Colon (tissue), 2 donors: Measurements from ENCODE around the gene PARVA.
"Not testable (repeated sequence)": the region's sequence is repeated elsewhere in the genome, so short reads cannot be mapped to it uniquely, and the experiment has no call there.

ENCODE experiments used
- FAIRE-seq: peaks from 2 replicates; lab custom pipeline; 2012; peaks lifted over from hg19 to GRCh38; lab: Jason Lieb, UNC
- donor health status: control.
- donor health status: control.

Gene PARVA, protein sequence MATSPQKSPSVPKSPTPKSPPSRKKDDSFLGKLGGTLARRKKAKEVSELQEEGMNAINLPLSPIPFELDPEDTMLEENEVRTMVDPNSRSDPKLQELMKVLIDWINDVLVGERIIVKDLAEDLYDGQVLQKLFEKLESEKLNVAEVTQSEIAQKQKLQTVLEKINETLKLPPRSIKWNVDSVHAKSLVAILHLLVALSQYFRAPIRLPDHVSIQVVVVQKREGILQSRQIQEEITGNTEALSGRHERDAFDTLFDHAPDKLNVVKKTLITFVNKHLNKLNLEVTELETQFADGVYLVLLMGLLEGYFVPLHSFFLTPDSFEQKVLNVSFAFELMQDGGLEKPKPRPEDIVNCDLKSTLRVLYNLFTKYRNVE

DNA sequence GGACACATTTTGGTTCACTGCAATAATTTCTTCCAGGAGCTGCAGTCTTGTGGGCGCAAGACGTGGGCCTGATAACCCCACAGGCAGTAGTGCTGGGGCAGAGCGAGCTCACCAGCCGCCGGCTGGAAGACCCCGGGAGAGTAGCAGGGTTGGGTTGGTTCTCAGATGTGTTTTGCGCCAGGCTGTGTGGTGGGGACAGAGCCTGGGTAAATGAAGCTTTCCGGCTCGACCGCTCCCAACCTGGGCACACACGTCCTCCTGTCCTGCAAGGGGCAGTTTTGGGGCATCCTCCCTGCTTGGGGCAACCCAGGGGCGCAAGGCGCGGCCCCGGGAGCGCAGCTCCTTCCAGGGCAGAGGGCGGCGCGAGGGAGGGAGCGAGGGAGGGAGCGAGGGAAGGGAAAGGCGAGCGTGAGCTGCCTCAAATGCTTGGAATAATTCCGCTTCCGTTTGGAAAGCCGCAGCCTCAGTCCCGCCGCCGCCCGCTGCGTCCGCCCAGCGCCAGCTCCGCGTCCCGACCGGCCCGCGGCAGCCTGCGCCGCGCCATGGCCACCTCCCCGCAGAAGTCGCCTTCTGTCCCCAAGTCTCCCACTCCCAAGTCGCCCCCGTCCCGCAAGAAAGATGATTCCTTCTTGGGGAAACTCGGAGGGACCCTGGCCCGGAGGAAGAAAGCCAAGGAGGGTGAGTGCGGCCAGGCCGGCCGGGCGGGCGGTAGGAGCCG lies at the start of gene PARVA:
TSS of gene PARVA (plus strand) at position 466 of the 718 bp plus-strand sequence. CDS start at position 543, 77 bp downstream.
- FAIRE-seq, result no peak

GRCh38 chr11:12329169-12329568 lies 48.2 kb upstream of the PARVA start:
- no peak for FAIRE-seq

DNA sequence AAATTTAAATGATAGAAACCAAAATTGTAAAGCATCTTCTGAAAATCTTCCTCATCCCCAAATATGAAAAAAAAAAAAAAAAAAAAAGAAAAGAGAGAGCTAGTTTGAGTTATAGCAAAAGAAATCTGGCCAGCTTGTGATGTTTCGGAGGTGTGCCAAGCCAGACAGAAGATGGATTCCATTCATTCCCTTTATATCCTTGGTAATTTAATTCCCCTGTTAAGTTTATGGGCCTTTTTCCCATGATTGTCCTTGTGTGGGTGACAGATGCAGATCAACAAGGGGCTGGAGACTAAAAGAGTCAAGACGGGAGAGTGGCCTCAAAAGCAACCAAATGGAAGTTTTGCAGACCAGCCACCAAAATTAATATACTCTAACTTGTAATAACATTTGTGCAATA lies 47.6 kb upstream of the PARVA start:
- no peak for FAIRE-seq

DNA sequence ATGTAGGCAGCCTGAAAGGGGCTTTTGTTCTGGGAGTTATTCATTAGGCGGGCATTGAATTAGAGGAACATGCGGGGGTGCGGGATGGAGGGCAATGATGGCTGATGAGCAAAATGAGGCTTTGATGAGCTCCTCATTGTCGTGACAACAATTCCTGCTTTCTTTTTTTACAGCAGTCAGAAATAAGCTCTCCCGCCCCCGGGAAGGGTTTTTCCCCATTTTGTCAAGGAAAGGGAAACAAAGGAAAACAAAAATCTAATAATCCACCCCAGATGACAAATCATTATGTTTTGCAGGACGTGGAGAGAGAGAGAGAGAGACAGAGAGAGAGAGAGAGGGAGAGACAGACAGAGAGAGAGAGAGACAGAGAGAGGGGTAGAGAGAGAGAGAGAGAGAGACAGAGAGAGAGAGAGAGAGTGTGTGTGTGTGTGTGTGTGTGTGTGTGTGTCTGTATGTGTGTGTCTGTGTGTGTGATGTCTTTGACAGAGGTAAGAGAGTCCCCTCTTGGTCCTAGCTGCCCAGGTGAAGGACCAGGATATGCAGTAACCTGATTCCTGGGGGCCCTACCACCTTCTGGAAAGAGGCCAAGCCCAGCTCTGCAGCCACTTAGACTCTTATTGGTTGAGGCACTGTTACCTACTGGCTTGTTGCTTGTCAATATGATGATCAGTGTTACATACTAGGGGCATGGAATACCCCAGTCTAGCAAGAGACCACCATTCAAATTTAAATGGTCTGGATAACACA lies 46.7 kb upstream of the PARVA start:
- FAIRE-seq, result no peak

DNA sequence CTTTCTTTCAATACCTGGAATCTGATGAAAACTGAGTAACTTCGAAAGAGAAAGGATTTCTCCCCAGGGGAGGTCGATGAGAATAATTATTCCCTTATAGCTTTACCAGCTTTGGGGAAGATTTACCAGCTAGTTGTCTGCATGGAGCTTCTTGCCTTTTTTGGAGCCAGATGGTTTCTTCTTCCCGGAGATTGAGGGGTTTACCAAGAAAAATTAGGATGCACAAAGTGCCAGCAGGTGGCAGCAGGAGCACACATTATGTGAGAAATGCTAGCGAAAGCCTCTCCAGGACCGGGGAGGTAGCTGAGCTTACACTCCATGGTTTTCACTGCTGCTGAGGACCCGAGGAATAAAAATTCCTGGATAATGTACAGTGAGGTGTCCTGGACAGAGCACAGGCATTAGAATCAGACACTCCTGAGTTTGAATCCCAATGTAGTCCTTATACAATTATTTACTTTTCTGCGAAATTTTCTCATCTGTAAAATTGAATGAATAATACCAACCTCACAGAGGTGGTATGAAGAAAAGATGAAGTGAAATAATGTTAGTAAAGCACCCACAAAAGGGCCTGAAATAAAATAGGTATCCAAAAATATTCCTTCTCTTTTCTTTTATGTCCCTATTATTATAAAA lies 46.0 kb upstream of the PARVA start:
- FAIRE-seq, result no peak

GRCh38 chr11:12343526-12343925 lies 33.8 kb upstream of the PARVA start:
- FAIRE-seq, result no peak

GRCh38 chr11:12353534-12353933 lies 23.8 kb upstream of the PARVA start:
- no peak for FAIRE-seq

DNA sequence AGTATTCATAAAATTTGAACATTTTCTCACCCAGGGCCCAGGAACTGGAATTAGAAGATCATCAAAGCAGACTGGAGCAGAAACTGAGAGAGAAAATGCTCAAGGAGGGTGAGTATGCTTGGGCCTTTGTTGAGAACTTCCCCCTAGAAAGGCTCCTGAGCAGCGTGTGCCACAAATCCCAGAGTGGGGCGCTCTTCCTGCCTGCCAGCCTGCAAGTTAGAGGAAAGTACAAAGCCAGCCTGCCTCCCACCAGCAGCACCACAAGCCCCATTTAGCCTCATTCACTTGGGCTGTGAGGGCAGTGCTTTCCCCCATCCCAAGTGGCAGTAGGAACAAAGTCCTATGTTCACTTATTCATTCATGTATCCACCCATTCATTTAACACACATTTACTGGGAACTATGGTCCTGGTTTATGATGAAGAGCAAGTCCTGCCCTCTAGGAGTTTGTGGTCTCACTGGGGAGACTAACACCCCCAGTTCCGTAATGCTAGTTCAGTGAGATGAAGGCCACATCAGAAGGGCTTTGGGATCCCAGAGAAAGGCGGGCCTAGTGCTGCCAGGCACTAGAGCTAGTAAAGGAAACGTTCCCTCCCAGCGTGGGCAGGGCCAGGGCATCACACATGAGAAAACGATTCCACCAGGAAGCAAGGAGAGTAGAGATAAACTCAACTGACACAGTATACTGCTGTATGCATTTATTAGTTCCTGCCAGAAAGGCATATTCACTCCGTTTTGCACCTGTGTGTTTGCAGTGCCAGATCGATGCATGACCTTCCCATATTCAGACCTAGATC lies 22.4 kb upstream of the PARVA start:
- no peak for FAIRE-seq

DNA sequence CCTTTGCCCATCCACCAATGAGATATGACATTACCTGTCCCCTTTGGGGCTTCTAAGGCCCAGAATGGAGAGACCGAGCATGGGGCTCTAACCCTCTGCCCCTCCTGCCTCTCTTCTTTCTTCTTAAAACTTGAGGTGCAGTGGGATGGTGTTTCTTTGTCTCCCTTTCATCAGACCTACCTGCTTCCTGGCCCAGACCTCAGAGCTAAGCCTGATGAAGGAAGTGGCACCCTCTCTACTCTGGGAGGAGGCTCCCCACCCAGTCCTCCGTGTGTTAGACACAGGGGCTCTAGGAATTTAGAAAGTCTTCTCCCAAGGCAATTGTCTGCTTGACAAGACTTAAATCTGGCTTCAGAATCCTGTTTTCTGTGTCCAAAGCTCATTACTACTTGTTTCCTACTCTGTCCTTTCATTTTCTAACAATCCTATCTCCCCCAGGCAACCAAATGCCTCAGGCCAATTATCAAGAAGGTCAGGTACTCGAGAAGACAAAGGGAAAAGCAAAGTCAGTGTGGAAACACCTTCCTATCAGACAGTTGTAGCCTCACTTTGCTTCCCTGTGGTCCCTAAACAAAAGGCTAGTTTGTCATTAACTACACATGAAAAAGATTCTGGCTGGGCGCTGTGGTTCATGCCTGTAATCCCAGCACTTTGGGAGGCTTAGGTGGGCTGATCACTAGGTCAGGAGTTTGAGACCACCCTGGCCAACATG lies 20.3 kb upstream of the PARVA start:
- FAIRE-seq, result no peak

DNA sequence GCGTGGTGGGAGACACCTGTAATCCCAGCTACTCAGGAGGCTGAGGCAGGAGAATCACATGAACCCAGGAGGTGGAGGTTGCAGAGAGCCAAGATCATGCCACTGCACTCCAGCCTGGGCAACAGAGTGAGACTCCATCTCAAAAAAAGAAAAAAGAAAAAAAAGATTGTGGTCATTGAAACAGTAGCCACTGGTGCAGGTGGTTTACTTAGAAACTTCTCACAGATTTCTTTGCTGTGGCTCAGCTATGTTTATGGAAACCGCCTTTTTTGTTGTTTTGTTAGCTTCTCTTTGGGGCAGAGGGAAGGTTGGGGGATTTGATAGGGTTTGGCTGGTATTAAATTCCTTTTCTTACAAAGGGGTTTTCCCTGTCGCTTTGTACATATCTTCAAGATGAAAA lies 19.7 kb upstream of the PARVA start:
- not testable (repeated sequence) for FAIRE-seq

DNA sequence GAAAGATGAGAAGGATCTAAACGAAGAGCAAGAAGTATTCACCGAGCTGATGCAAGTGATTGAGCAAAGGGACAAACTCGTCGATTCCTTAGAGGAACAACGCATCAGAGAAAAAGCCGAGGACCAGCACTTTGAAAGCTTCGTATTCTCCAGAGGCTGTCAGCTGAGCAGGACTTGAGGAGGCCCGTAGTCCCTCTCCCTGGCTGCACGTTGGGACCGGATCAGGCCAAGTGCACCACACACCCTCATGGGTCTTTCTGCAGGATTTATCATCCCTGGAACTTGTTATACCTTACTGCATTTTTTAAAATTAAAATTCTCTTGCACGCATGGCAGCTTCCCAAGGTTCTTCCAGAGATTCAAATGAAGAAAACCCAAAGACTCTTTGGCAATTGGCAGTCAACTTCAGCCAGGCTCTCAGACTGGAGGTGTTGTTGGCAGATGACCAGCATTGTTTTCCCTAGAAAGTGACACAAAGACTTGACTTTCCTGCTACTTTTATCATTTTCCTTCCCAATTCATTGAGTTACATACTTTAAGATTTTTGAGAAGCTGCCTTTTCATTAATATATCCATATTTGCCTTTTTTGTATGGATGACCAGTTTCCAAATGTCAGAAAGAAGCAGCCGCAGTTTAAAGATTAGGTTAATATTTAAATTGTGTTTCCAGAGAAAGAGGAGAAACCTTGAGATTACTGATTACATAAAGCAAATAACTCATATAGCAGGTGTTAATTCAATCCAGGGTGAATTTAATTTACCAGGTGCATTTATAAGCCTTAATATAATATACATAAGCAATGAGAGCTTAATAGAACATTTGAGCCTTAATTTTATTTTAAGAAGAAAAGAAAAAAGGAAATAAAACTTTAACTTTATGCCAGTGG lies 18.8 kb upstream of the PARVA start:
- FAIRE-seq, result no peak

- no peak for FAIRE-seq
Observed at GRCh38 chr11:12359761-12360160, 17.6 kb upstream of the PARVA start.

GRCh38 chr11:12361682-12362081 lies 15.7 kb upstream of the PARVA start:
- no peak for FAIRE-seq

- no peak for FAIRE-seq
Observed at GRCh38 chr11:12362857-12363256, 14.5 kb upstream of the PARVA start.

GRCh38 chr11:12363373-12363772 lies 14.0 kb upstream of the PARVA start:
- FAIRE-seq, result no peak

- not testable (repeated sequence) for FAIRE-seq
Observed at GRCh38 chr11:12365965-12366575, 11.3 kb upstream of the PARVA start.

GRCh38 chr11:12367057-12367456 lies 10.3 kb upstream of the PARVA start:
- FAIRE-seq, result not testable (repeated sequence)

DNA sequence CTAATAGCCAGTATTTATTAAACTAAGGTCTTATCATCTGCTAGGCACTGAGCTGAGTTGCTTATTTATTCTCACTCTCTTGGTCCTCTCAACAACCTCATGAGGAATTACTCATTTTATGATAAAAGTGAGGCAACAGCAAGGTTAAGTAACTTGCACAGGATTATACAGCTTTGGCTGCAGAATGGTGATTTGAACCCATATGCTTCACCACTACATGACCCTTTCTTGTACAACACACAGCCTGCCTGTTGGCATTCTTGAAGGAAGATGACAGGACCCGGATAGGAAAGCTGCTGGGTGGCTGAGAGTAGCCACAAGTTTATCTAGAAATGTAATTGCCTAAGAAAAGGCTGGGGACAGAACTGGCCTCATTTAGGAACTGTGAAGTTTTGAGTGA lies 5.3 kb upstream of the PARVA start:
- FAIRE-seq, result no peak

DNA sequence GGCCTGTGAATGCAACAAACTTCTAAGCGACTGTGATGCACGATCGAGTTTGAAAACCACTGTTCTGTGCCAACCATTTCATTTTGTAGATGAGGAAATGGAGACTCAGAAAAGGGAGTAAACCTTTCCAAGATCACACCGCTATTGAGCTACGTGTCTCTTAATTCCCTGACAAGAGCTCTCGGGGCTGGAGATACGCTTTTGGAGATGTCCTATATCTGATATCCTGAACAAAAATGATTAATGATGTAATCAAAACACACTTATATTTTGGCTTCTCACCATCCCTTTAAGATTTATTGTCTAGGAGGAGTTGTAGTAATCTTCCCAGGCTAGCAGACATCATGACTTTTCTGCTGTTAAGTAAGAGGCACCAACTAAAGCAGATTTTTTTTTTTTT lies 1.7 kb upstream of the PARVA start:
- no peak for FAIRE-seq
